WTC11 (cell line): Measurements from ENCODE around the gene HYDIN.

Experiments used
- CTCF ChIP-seq: fragments of 200-600 bp; IDR thresholded peaks from 2 replicates; pipeline ENCODE4 v1.8.0; 2022; ENCODE audit warnings: antibody characterized with exemption
- ELF4 ChIP-seq: sonication (generic); formaldehyde crosslinking; IDR thresholded peaks from 2 replicates; pipeline ENCODE4 v1.8.1; 2022; ENCODE audit warnings: low read depth, mild to moderate bottlenecking, moderate library complexity, missing genetic modification reagents
- FOXJ3 ChIP-seq: sonication (generic); formaldehyde crosslinking; IDR thresholded peaks from 2 replicates; pipeline ENCODE4 v1.9.0; 2021; ENCODE audit warnings: missing genetic modification reagents, mild to moderate bottlenecking, borderline replicate concordance
- FOXP1 ChIP-seq: sonication (generic); formaldehyde crosslinking; IDR thresholded peaks from 2 replicates; pipeline ENCODE4 v1.8.0; 2022; ENCODE audit warnings: missing genetic modification reagents, mild to moderate bottlenecking, moderate library complexity, borderline replicate concordance
- IRF2 ChIP-seq: sonication (generic); formaldehyde crosslinking; IDR thresholded peaks from 2 replicates; pipeline ENCODE4 v1.8.0; 2022; ENCODE audit warnings: low read depth, missing genetic modification reagents, borderline replicate concordance
- MAX ChIP-seq: sonication (generic); formaldehyde crosslinking; IDR thresholded peaks from 2 replicates; pipeline ENCODE4 v1.8.0; 2022; ENCODE audit warnings: mild to moderate bottlenecking, missing genetic modification reagents
- OVOL2 ChIP-seq: fragments of 250-450 bp; sonication (Bioruptor Pico); IDR thresholded peaks from 2 replicates; pipeline ENCODE4 v1.9.0; 2021; ENCODE audit warnings: mild to moderate bottlenecking, borderline replicate concordance
- TP53 ChIP-seq: sonication (generic); formaldehyde crosslinking; IDR thresholded peaks from 2 replicates; pipeline ENCODE4 v1.8.1; 2023; ENCODE audit warnings: mild to moderate bottlenecking, missing genetic modification reagents
- TF ChIP-seq, protein P1 (sequence below): sonication (generic); formaldehyde crosslinking; conservative IDR thresholded peaks from 2 replicates; pipeline ENCODE4 v1.8.1; 2023; ENCODE audit warnings: mild to moderate bottlenecking, low read depth, missing genetic modification reagents, moderate library complexity
- TF ChIP-seq, protein P2 (sequence below): sonication (generic); formaldehyde crosslinking; IDR thresholded peaks from 2 replicates; pipeline ENCODE4 v1.8.1; 2022; ENCODE audit warnings: mild to moderate bottlenecking, moderate library complexity, missing genetic modification reagents
- TF ChIP-seq, protein P3 (sequence below): sonication (generic); formaldehyde crosslinking; IDR thresholded peaks from 2 replicates; pipeline ENCODE4 v1.8.1; 2023; ENCODE audit warnings: mild to moderate bottlenecking, missing genetic modification reagents

DNA sequence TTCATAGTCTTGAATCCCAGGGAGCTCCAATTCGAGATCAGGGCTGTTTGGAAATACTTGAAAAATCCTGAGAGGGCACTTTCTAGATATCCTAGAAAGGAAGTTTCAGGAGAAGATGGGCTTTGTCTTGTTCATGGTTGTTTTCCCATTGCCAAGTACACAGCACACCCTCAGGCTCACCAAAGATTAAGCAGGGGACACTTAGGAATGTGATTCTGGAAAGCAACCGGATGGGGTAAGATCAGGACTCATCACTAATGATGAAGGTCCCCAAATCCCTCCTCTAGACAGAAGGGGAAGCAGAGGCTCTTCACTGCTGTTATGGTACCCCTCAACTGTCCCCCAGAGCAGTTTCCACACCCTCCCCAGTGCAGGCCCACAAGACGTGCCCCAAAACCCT is 470.3 kb downstream of the HYDIN start:
- TF ChIP-seq OVOL2 (CRISPR knock-in tag), result no peak
- no peak for TF ChIP-seq CTCF
- TF ChIP-seq FOXJ3 (CRISPR knock-in tag), result no peak
- TF ChIP-seq MAX (CRISPR knock-in tag), result no peak
- TF ChIP-seq, protein P1, sequence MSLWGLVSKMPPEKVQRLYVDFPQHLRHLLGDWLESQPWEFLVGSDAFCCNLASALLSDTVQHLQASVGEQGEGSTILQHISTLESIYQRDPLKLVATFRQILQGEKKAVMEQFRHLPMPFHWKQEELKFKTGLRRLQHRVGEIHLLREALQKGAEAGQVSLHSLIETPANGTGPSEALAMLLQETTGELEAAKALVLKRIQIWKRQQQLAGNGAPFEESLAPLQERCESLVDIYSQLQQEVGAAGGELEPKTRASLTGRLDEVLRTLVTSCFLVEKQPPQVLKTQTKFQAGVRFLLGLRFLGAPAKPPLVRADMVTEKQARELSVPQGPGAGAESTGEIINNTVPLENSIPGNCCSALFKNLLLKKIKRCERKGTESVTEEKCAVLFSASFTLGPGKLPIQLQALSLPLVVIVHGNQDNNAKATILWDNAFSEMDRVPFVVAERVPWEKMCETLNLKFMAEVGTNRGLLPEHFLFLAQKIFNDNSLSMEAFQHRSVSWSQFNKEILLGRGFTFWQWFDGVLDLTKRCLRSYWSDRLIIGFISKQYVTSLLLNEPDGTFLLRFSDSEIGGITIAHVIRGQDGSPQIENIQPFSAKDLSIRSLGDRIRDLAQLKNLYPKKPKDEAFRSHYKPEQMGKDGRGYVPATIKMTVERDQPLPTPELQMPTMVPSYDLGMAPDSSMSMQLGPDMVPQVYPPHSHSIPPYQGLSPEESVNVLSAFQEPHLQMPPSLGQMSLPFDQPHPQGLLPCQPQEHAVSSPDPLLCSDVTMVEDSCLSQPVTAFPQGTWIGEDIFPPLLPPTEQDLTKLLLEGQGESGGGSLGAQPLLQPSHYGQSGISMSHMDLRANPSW (CRISPR knock-in tag), result no peak
- no peak for TF ChIP-seq FOXP1 (CRISPR knock-in tag)
- no peak for TF ChIP-seq ELF4 (CRISPR knock-in tag)
- TF ChIP-seq, protein P2, sequence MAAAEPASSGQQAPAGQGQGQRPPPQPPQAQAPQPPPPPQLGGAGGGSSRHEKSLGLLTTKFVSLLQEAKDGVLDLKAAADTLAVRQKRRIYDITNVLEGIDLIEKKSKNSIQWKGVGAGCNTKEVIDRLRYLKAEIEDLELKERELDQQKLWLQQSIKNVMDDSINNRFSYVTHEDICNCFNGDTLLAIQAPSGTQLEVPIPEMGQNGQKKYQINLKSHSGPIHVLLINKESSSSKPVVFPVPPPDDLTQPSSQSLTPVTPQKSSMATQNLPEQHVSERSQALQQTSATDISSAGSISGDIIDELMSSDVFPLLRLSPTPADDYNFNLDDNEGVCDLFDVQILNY (CRISPR knock-in tag), result no peak
- TF ChIP-seq IRF2 (CRISPR knock-in tag), result no peak
- TF ChIP-seq, protein P3, sequence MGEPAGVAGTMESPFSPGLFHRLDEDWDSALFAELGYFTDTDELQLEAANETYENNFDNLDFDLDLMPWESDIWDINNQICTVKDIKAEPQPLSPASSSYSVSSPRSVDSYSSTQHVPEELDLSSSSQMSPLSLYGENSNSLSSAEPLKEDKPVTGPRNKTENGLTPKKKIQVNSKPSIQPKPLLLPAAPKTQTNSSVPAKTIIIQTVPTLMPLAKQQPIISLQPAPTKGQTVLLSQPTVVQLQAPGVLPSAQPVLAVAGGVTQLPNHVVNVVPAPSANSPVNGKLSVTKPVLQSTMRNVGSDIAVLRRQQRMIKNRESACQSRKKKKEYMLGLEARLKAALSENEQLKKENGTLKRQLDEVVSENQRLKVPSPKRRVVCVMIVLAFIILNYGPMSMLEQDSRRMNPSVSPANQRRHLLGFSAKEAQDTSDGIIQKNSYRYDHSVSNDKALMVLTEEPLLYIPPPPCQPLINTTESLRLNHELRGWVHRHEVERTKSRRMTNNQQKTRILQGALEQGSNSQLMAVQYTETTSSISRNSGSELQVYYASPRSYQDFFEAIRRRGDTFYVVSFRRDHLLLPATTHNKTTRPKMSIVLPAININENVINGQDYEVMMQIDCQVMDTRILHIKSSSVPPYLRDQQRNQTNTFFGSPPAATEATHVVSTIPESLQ, result no peak
- TF ChIP-seq TP53, result no peak
